ENCODE measurements around the gene ZNRF2.

Gene ZNRF2

DNA sequence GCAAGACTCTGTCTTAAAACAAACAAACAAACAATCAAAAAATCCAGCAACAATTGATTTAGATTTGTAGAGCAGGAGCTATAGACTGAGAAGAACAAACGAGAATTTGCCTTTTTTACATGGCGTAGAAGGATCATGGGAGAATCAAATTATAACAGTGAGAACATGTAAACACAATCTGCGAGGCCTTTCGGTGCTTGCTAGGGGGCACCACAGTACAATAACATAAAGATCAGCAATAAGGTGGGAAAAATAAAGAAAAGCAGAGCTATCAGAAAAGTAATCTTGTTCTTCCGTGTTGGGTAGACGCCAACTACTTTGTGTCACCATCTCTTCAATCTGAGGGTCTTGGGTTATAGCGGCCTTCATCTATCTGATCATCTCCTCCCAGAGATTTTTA is 112.0 kb downstream of the ZNRF2 start:
- Histone ChIP-seq H3K9ac (ENCODE audit: insufficient read length) (no peak overlapping the region), H3K27ac (no peak overlapping the region)
- TF ChIP-seq POLR2AphosphoS5 (IDR thresholded peaks at IDR 0.05; ENCODE audit: borderline replicate concordance, low read depth, low read length) (no peak), FOXP2 (optimal IDR thresholded peaks at IDR 0.05; ENCODE audit: control extremely low read depth, extremely low read length, insufficient read depth) (no peak), EZH2 (IDR thresholded peaks at IDR 0.05) (no peak)

GRCh38 chr7:30403477-30403876 is 119.1 kb downstream of the ZNRF2 start:
- TF ChIP-seq POLR2AphosphoS5 (IDR thresholded peaks at IDR 0.05; ENCODE audit: borderline replicate concordance, low read depth, low read length) (no peak), FOXP2 (optimal IDR thresholded peaks at IDR 0.05; ENCODE audit: control extremely low read depth, extremely low read length, insufficient read depth) (no peak), EZH2 (IDR thresholded peaks at IDR 0.05) (no peak)
- no peak overlapping the region for H3K27ac ChIP-seq
- no peaks in the 10 kb centered on the region for H3K36me3 ChIP-seq (ENCODE audit: insufficient read depth, low read length)
- no peak overlapping the region for H3K9ac ChIP-seq (ENCODE audit: insufficient read length)
- H3K4me3 ChIP-seq: no peak overlapping the region
- no peak for DNase-seq (ENCODE audit: low read depth, low spot score)
- H3K9me3 ChIP-seq (ENCODE audit: low read depth, low read length): no peaks in the 10 kb centered on the region

More for the DNA sequence above, 112.0 kb downstream of the ZNRF2 start:
- DNase-seq (ENCODE audit: low read depth, low spot score): no peak
- no peaks in the 10 kb centered on the region for H3K9me3 ChIP-seq (ENCODE audit: low read depth, low read length)
- no peaks in the 10 kb centered on the region for H3K36me3 ChIP-seq (ENCODE audit: insufficient read depth, low read length)
- H3K4me3 ChIP-seq: no peak overlapping the region

GRCh38 chr7:30405179-30405578 is 120.8 kb downstream of the ZNRF2 start:
- DNase-seq (ENCODE audit: low read depth, low spot score): no peak
- H3K27ac ChIP-seq: no peak overlapping the region
- H3K9ac ChIP-seq (ENCODE audit: insufficient read length): no peak overlapping the region
- no peaks in the 10 kb centered on the region for H3K9me3 ChIP-seq (ENCODE audit: low read depth, low read length)
- no peak overlapping the region for H3K4me3 ChIP-seq
- H3K36me3 ChIP-seq (ENCODE audit: insufficient read depth, low read length): no peaks in the 10 kb centered on the region
- TF ChIP-seq POLR2AphosphoS5 (IDR thresholded peaks at IDR 0.05; ENCODE audit: borderline replicate concordance, low read depth, low read length) (no peak), FOXP2 (optimal IDR thresholded peaks at IDR 0.05; ENCODE audit: control extremely low read depth, extremely low read length, insufficient read depth) (no peak), EZH2 (IDR thresholded peaks at IDR 0.05) (no peak)

GRCh38 chr7:30406664-30407425 is 122.4 kb downstream of the ZNRF2 start:
- Histone ChIP-seq H3K9me3 (ENCODE audit: low read depth, low read length) (no peaks in the 10 kb centered on the region), H3K27ac (no peak overlapping the region), H3K4me3 (no peak overlapping the region), H3K9ac (ENCODE audit: insufficient read length) (no peak overlapping the region), H3K36me3 (ENCODE audit: insufficient read depth, low read length) (no peaks in the 10 kb centered on the region)
- no peak for TF ChIP-seq EZH2 (IDR thresholded peaks at IDR 0.05)
- TF ChIP-seq POLR2AphosphoS5 (IDR thresholded peaks at IDR 0.05; ENCODE audit: borderline replicate concordance, low read depth, low read length): no peak
- no peak for TF ChIP-seq FOXP2 (optimal IDR thresholded peaks at IDR 0.05; ENCODE audit: control extremely low read depth, extremely low read length, insufficient read depth)
- DNase-seq (ENCODE audit: low read depth, low spot score): no peak

GRCh38 chr7:30411173-30411572 is 126.8 kb downstream of the ZNRF2 start:
- Histone ChIP-seq H3K36me3 (ENCODE audit: insufficient read depth, low read length) (no peaks in the 10 kb centered on the region), H3K4me3 (no peak overlapping the region), H3K9ac (ENCODE audit: insufficient read length) (no peak overlapping the region), H3K9me3 (ENCODE audit: low read depth, low read length) (no peaks in the 10 kb centered on the region), H3K27ac (no peak overlapping the region)
- no peak for DNase-seq (ENCODE audit: low read depth, low spot score)
- no peak for TF ChIP-seq POLR2AphosphoS5 (IDR thresholded peaks at IDR 0.05; ENCODE audit: borderline replicate concordance, low read depth, low read length)

- H3K9ac ChIP-seq (ENCODE audit: insufficient read length): no peak overlapping the region
- H3K27ac ChIP-seq: no peak overlapping the region
- H3K36me3 ChIP-seq (ENCODE audit: insufficient read depth, low read length): no peaks in the 10 kb centered on the region
- no peaks in the 10 kb centered on the region for H3K9me3 ChIP-seq (ENCODE audit: low read depth, low read length)
- no peak for DNase-seq (ENCODE audit: low read depth, low spot score)
- H3K4me3 ChIP-seq: no peak overlapping the region
- TF ChIP-seq FOXP2 (optimal IDR thresholded peaks at IDR 0.05; ENCODE audit: control extremely low read depth, extremely low read length, insufficient read depth): no peak
- TF ChIP-seq POLR2AphosphoS5 (IDR thresholded peaks at IDR 0.05; ENCODE audit: borderline replicate concordance, low read depth, low read length): no peak
- no peak for TF ChIP-seq EZH2 (IDR thresholded peaks at IDR 0.05)
Observed at GRCh38 chr7:30411897-30412296, 127.5 kb downstream of the ZNRF2 start.

DNA sequence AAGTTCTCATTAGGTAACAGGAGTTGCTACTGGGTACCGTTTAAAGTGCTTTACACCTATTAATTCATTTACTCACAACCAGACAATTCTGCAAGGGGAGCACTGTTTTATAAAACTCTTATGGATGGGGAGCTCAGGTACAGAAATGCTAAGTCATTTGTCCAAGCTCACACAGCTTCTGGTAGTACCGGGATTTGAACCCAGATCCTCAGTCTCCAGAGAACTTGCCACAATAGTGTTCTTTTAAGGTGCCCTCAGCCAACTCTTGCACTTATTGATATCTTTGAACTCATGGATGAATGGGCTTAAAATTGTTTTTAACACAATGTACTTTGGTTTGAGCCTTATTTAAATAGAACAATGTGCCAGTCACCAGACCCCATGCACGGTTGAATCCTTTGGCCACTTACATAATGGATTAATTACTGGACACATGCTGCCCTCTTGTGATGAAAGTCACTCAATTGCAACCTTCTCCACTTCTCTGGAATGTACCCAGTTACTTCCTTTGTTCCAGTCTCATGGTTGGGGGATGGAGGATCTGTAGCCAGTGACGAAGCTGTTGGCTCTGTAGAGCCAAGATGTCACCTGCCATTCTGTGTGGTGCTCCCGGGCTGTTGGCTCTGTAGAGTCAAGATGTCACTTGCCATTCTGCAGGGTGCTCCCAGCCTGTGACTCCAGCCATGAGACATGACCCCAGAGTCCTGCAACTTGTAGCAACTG is 128.5 kb downstream of the ZNRF2 start:
- Histone ChIP-seq H3K27ac (no peak overlapping the region), H3K4me3 (no peak overlapping the region), H3K9me3 (ENCODE audit: low read depth, low read length) (no peaks in the 10 kb centered on the region), H3K9ac (ENCODE audit: insufficient read length) (no peak overlapping the region), H3K36me3 (ENCODE audit: insufficient read depth, low read length) (no peaks in the 10 kb centered on the region)
- DNase-seq (ENCODE audit: low read depth, low spot score): no peak
- TF ChIP-seq EZH2 (IDR thresholded peaks at IDR 0.05) (no peak), FOXP2 (optimal IDR thresholded peaks at IDR 0.05; ENCODE audit: control extremely low read depth, extremely low read length, insufficient read depth) (no peak), POLR2AphosphoS5 (IDR thresholded peaks at IDR 0.05; ENCODE audit: borderline replicate concordance, low read depth, low read length) (no peak)

DNA sequence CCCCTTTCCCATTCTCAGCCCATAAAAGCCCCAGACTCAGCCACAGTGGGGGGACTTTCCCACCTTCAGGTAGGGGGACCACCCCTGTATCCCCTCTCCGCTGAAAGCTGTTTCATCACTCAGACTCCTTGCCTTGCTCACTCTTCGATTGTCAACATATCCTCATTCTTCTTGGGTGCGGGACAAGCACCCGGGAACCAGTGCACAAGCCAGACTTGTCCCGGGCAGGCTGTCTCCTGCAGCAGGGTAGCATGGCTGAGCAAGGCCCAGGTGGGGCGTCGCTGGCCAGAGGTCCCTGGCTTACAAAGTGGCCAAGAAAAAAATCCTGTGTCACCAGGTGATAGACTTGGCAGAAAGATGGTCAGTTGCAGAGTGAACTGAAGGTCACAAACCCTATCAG is 129.5 kb downstream of the ZNRF2 start:
- no peak overlapping the region for H3K4me3 ChIP-seq
- no peaks in the 10 kb centered on the region for H3K9me3 ChIP-seq (ENCODE audit: low read depth, low read length)
- no peak for TF ChIP-seq FOXP2 (optimal IDR thresholded peaks at IDR 0.05; ENCODE audit: control extremely low read depth, extremely low read length, insufficient read depth)
- no peak overlapping the region for H3K27ac ChIP-seq
- H3K9ac ChIP-seq (ENCODE audit: insufficient read length): no peak overlapping the region
- no peak for DNase-seq (ENCODE audit: low read depth, low spot score)
- H3K36me3 ChIP-seq (ENCODE audit: insufficient read depth, low read length): no peaks in the 10 kb centered on the region

Measured in SK-N-MC (cell line).